ENCODE measurements around the gene WDR74.

DNA sequence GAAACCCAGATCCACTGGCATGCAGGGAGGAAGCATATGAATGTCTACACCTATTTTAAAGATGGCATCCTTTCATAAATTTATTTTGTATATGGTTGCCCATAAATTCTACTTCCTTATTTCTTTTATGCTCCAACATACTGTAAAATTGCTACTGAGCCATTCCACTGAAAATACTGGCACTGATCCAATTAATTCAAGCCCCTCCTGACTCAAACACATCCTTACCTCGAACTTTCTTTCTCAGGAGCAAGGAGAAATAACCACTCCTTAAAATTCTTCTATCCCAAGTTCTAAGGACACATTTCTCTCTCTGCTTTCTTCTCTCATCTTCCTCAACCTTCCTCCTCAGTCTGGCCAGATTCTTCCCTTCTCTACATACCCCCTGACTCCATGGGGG lies 28.6 kb downstream of the WDR74 start:
- TF ChIP-seq, protein P1, sequence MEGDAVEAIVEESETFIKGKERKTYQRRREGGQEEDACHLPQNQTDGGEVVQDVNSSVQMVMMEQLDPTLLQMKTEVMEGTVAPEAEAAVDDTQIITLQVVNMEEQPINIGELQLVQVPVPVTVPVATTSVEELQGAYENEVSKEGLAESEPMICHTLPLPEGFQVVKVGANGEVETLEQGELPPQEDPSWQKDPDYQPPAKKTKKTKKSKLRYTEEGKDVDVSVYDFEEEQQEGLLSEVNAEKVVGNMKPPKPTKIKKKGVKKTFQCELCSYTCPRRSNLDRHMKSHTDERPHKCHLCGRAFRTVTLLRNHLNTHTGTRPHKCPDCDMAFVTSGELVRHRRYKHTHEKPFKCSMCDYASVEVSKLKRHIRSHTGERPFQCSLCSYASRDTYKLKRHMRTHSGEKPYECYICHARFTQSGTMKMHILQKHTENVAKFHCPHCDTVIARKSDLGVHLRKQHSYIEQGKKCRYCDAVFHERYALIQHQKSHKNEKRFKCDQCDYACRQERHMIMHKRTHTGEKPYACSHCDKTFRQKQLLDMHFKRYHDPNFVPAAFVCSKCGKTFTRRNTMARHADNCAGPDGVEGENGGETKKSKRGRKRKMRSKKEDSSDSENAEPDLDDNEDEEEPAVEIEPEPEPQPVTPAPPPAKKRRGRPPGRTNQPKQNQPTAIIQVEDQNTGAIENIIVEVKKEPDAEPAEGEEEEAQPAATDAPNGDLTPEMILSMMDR (IDR thresholded peaks at IDR 0.05; ENCODE audit: insufficient read depth, low read depth, low read length), result no peak
- TF ChIP-seq EZH2 (IDR thresholded peaks at IDR 0.05; ENCODE audit: insufficient read depth, low read length), result no peak

Measured in astrocyte (in vitro differentiated cells and primary cell).